Endothelial cell of umbilical vein (primary cell): ENCODE data around the gene SPDYA. TPM values are rescaled to one million over a fixed set of nuclear protein-coding genes. Genes with fewer than 3 reads are reported as not detected.

Source experiments
- BruUV-seq: library from RNA; stranded (reverse); fragments of 400-500 nt; replicated peaks from 2 replicates; lab custom pipeline; 2021; lab: Mats Ljungman, UMichigan
- CTCF ChIA-PET: fragments of 300-600, 350-600 bp; sonication (Branson Sonifier 250); formaldehyde crosslinking; loops from one replicate; lab custom pipeline; 2021; ENCODE audit warnings: antibody characterized with exemption, inconsistent platforms; lab: Charles Lee
- POLR2A ChIA-PET: fragments of 300-600, 350-600 bp; sonication (Branson Sonifier 250); formaldehyde crosslinking; loops from one replicate; lab custom pipeline; 2021; ENCODE audit warnings: antibody characterized with exemption, inconsistent platforms; lab: Charles Lee
- DNase-seq: peaks from one replicate; pipeline ENCODE4 v3.0.0-alpha.2; 2011; ENCODE audit warnings: low read depth, low spot score
- FAIRE-seq: peaks from 2 replicates; lab custom pipeline; 2011; peaks lifted over from hg19 to GRCh38; lab: Jason Lieb, UNC
- H2AFZ ChIP-seq: 2 replicates; pipeline ENCODE4 v1.6.0; 2012; ENCODE audit warnings: low read depth, low read length, control low read depth, inconsistent platforms
- H3K27ac ChIP-seq: 2 replicates; pipeline ENCODE4 v1.5.1; 2011; ENCODE audit warnings: low read depth, mild to moderate bottlenecking, control low read depth, low read length, moderate library complexity; ENCODE audit not compliant: insufficient read depth
- H3K27me3 ChIP-seq, 2 experiments: 2 replicates each; pipeline versions ENCODE4 v1.6.0 to v1.6.1; 2011; ENCODE audit warnings: low read length in 2 of 2, mixed read lengths in 1 of 2; ENCODE audit not compliant: control insufficient read depth in 2 of 2, insufficient read depth in 2 of 2
- H3K36me3 ChIP-seq, 2 experiments: 2 replicates in 1 of 2; 3 replicates in 1 of 2; pipeline ENCODE4 v1.5.1; 2011; ENCODE audit warnings: low read length in 2 of 2, mild to moderate bottlenecking in 1 of 2, moderate library complexity in 1 of 2; ENCODE audit not compliant: control insufficient read depth in 2 of 2, insufficient read depth in 2 of 2; ENCODE audit errors: extremely low read depth in 1 of 2
- H3K4me1 ChIP-seq: 3 replicates; pipeline ENCODE4 v1.5.1; 2011; ENCODE audit warnings: mild to moderate bottlenecking, low read length; ENCODE audit not compliant: control insufficient read depth, insufficient read depth; ENCODE audit errors: extremely low read depth
- H3K4me2 ChIP-seq: 2 replicates; pipeline ENCODE4 v1.6.1; 2011; ENCODE audit warnings: low read length, control low read depth, mixed read lengths; ENCODE audit not compliant: insufficient read depth
- H3K4me3 ChIP-seq, 3 experiments: fragments of 200-600 bp in 1 of 3; sonication (generic), shearing (Covaris generic) in 1 of 3; replicated peaks in 1 of 3; 2 replicates each; pipeline ENCODE4 v1.5.1; 2011 to 2016; ENCODE audit warnings: control low read depth in 3 of 3, low read length in 3 of 3, mild to moderate bottlenecking in 2 of 3, inconsistent platforms in 1 of 3, low read depth in 1 of 3, moderate library complexity in 1 of 3; ENCODE audit not compliant: insufficient read depth in 1 of 3
- H3K79me2 ChIP-seq: 2 replicates; pipeline ENCODE4 v1.6.0; 2012; ENCODE audit warnings: low read length, inconsistent platforms; ENCODE audit not compliant: control insufficient read depth, insufficient read depth
- H3K9ac ChIP-seq: replicated peaks from 2 replicates; pipeline ENCODE3; 2011; ENCODE audit warnings: low read length, control low read depth; ENCODE audit not compliant: insufficient read depth; ENCODE audit errors: extremely low read depth
- H3K9me1 ChIP-seq: replicated peaks from 3 replicates; pipeline ENCODE4 v1.6.0; 2011; ENCODE audit warnings: mild to moderate bottlenecking, low read length; ENCODE audit not compliant: control insufficient read depth, insufficient read depth; ENCODE audit errors: extremely low read depth
- H3K9me3 ChIP-seq: replicated peaks from 2 replicates; pipeline ENCODE4 v1.5.1; 2012; ENCODE audit warnings: low read length, inconsistent platforms; ENCODE audit not compliant: control insufficient read depth, insufficient read depth
- H4K20me1 ChIP-seq: replicated peaks from 2 replicates; pipeline ENCODE3; 2011; ENCODE audit warnings: mild to moderate bottlenecking, low read length; ENCODE audit not compliant: control insufficient read depth, insufficient read depth; ENCODE audit errors: extremely low read depth
- CTCF ChIP-seq, 2 donors: IDR thresholded peaks; 1 replicate in 1 of 2; 2 replicates in 1 of 2; pipeline ENCODE4 v1.5.1; 2011; ENCODE audit warnings: low read length in 2 of 2, mild to moderate bottlenecking in 2 of 2, moderate library complexity in 2 of 2, control low read depth in 1 of 2, inconsistent platforms in 1 of 2, low read depth in 1 of 2; ENCODE audit not compliant: insufficient read depth in 1 of 2; ENCODE audit errors: extremely low read depth in 1 of 2
- EZH2 ChIP-seq: IDR thresholded peaks from 2 replicates; pipeline ENCODE4 v1.6.1; 2012; ENCODE audit warnings: borderline replicate concordance, low read depth, mild to moderate bottlenecking, moderate library complexity, low read length, inconsistent platforms; ENCODE audit not compliant: severe bottlenecking
- FOS ChIP-seq: IDR thresholded peaks from 2 replicates; pipeline ENCODE4 v1.6.1; 2011; ENCODE audit warnings: mild to moderate bottlenecking, low read length, moderate library complexity, borderline replicate concordance; ENCODE audit not compliant: insufficient read depth
- GATA2 ChIP-seq: IDR thresholded peaks from 2 replicates; pipeline ENCODE4 v1.7.0; 2011; ENCODE audit warnings: low read depth, mild to moderate bottlenecking, moderate library complexity, mixed read lengths, low read length; ENCODE audit not compliant: insufficient read length, insufficient read depth
- JUN ChIP-seq: IDR thresholded peaks from 2 replicates; pipeline ENCODE4 v1.6.1; 2011; ENCODE audit warnings: borderline replicate concordance, low read depth; ENCODE audit not compliant: insufficient read length, insufficient read depth
- MAX ChIP-seq: IDR thresholded peaks from 2 replicates; pipeline ENCODE4 v1.6.1; 2011; ENCODE audit not compliant: insufficient read depth, insufficient read length
- MYC ChIP-seq: IDR thresholded peaks from one replicate; pipeline ENCODE4 v1.6.1; 2011; ENCODE audit warnings: mild to moderate bottlenecking, low read depth, low read length
- POLR2A ChIP-seq: IDR thresholded peaks from 2 replicates; pipeline ENCODE4 v1.6.1; 2012; ENCODE audit warnings: low read depth, mild to moderate bottlenecking, control low read depth, low read length
- POLR2AphosphoS5 ChIP-seq: IDR thresholded peaks from 2 replicates; pipeline ENCODE4 v1.6.1; 2012; ENCODE audit warnings: low read depth, mild to moderate bottlenecking, control low read depth, low read length, moderate library complexity; ENCODE audit not compliant: insufficient read depth
- dilution Hi-C: fragments of 300-500 bp; cut with MboI; formaldehyde crosslinking; loops from one replicate; pipeline ENCODE4 v1.15.0; 2019; ENCODE audit warnings: low sequenced_read_pairs; ENCODE audit not compliant: extremely low pct_ligation_motif_present
- intact Hi-C: fragments of 100-400 bp; cut with micrococcal nuclease; formaldehyde crosslinking; loops from one replicate; pipeline ENCODE4 v1.10.0; 2022
- polyA plus RNA-seq, 4 experiments: library from polyadenylated mRNA; depleted of rRNA in 3 of 4; stranded (reverse) in 3 of 4; unstranded in 1 of 4; fragments of >200 nt; gene quantifications; 2 replicates each; pipeline versions ENCODE4 v1.2.1 to v1.2.3, GENCODE V29; 2011 to 2012; ENCODE audit warnings: missing spikeins in 1 of 4
- total RNA-seq: library from RNA; stranded (reverse); gene quantifications from 2 replicates; pipeline ENCODE4 v1.2.3, GENCODE V29; 2021

Gene SPDYA
- total and polyA plus RNA-seq, 2 donors (not counting 3 experiments of a cell fraction or from before 2014, with no cell fraction given), result 0.06 to 1.6 TPM

GRCh38 chr2:28868611-28869010 lies 58.0 kb downstream of the SPDYA start:
- POLR2A ChIA-PET, result no interaction called here
- no peak for TF ChIP-seq FOS
- no peak for TF ChIP-seq POLR2A
- TF ChIP-seq MYC, result no peak
- no peak for TF ChIP-seq EZH2
- TF ChIP-seq MAX, result no peak
- TF ChIP-seq CTCF (IDR thresholded peaks at IDR 0.05; ENCODE audit: extremely low read depth in 1 of 2, insufficient read depth in 1 of 2, low read depth in 1 of 2, low read length in 2 of 2), result no peak
- no peak for TF ChIP-seq JUN
- TF ChIP-seq GATA2, result no peak
- no peak for TF ChIP-seq POLR2AphosphoS5
- no peaks in the 10 kb centered on the region for H4K20me1 ChIP-seq
- H3K4me2 ChIP-seq, result peak overlapping the region; percentile 96
- BruUV-seq, result no TSS peak
- intact Hi-C loops (no loop called here), dilution Hi-C loops (no loop called here)
- peaks cover 41% of the 10 kb centered on the region for H3K79me2 ChIP-seq
- peaks cover 12% of the 10 kb centered on the region for H3K4me1 ChIP-seq
- H3K36me3 ChIP-seq, result no peaks in the 10 kb centered on the region
- no peaks in the 10 kb centered on the region for H3K9me3 ChIP-seq
- peak overlapping the region in 1 of 3 experiments; percentile 89 for H3K4me3 ChIP-seq
- CTCF ChIA-PET, result interaction anchor here (0.9 kb wide), 1 partner anchor 26 kb away, joined by 4 read pairs; the partner anchor contains the start of gene WDR43
- DNase-seq, result no peak
- H2AFZ ChIP-seq, result no peak overlapping the region
- H3K27ac ChIP-seq, result no peak overlapping the region
- H3K9me1 ChIP-seq, result no peaks in the 10 kb centered on the region
- FAIRE-seq, result no peak
- H3K9ac ChIP-seq, result no peak overlapping the region
- no peaks in the 10 kb centered on the region for H3K27me3 ChIP-seq
